ENCODE results near the gene LGALS3.
A peak's percentile ranks its signal among the peaks of the same experiment; 100 is the strongest.

LGALS3 gene

GRCh38 chr14:55131370-55132137 is 2.5 kb downstream of the LGALS3 start:
- DNase-seq, result no peak

- DNase-seq, result no peak
Measured at GRCh38 chr14:55133416-55133815, 4.4 kb downstream of the LGALS3 start.

- no peak for DNase-seq
Measured at GRCh38 chr14:55136241-55136640, 7.2 kb downstream of the LGALS3 start.

GRCh38 chr14:55136885-55137786 is 8.1 kb downstream of the LGALS3 start:
- no peak for DNase-seq

GRCh38 chr14:55138091-55138490 is 9.0 kb downstream of the LGALS3 start:
- no peak for DNase-seq

- DNase-seq, result no peak
Measured at GRCh38 chr14:55139141-55139540, 10.1 kb downstream of the LGALS3 start.

- no peak for DNase-seq
Measured at GRCh38 chr14:55139696-55140509, 10.9 kb downstream of the LGALS3 start.

- no peak for DNase-seq
Measured at GRCh38 chr14:55141825-55142224, 12.8 kb downstream of the LGALS3 start.

GRCh38 chr14:55142466-55142865 is 13.4 kb downstream of the LGALS3 start:
- no peak for DNase-seq

GRCh38 chr14:55146425-55146824 is 17.4 kb downstream of the LGALS3 start:
- DNase-seq, result no peak

- DNase-seq, result no peak
Measured at GRCh38 chr14:55151601-55152000, 22.5 kb downstream of the LGALS3 start.

GRCh38 chr14:55152052-55152753 is 23.2 kb downstream of the LGALS3 start:
- no peak for DNase-seq

- DNase-seq, result no peak
Measured at GRCh38 chr14:55153951-55154350, 24.9 kb downstream of the LGALS3 start.

- DNase-seq, result no peak
Measured at GRCh38 chr14:55157080-55157479, 28.0 kb downstream of the LGALS3 start.

GRCh38 chr14:55158412-55158811 is 29.4 kb downstream of the LGALS3 start:
- no peak for DNase-seq

GRCh38 chr14:55160989-55161388 is 31.9 kb downstream of the LGALS3 start:
- DNase-seq, result peak; percentile 24

- DNase-seq, result no peak
Measured at GRCh38 chr14:55170526-55170925, 41.5 kb downstream of the LGALS3 start.

GRCh38 chr14:55180006-55180405 is 51.0 kb downstream of the LGALS3 start:
- no peak for DNase-seq

- DNase-seq, result no peak
Measured at GRCh38 chr14:55180434-55180833, 51.4 kb downstream of the LGALS3 start.

- DNase-seq, result no peak
Measured at GRCh38 chr14:55188686-55189295, 59.7 kb downstream of the LGALS3 start.

GRCh38 chr14:55190906-55191202 is 61.8 kb downstream of the LGALS3 start:
- no peak for DNase-seq

Data from GF-D8 (cell line).